HuH-7 (cell line): ENCODE data around the gene KLHL29.

Source experiments
- DNase-seq: peaks from one replicate; pipeline ENCODE4 v3.0.0; 2011; ENCODE audit warnings: low spot score

Gene KLHL29

DNA sequence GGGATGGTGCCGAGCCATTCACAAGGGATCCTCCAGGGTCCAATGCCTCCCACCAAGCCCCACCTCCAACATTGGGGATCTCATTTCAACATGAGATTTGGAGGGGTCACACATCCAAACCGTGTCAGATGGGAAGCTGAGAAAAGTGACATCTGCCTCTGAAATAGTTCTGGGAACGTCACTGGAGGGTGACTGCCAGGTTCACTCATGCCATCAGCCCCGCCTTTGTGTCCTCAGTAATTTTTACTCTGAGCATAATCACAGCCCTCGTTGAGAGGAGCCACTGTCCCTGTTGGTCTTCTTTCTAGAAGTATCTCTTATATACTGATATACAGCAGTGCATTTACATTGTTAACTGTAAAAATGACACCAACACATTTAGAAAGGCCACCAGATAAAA, 67.4 kb downstream of the KLHL29 start:
- no peak for DNase-seq

DNA sequence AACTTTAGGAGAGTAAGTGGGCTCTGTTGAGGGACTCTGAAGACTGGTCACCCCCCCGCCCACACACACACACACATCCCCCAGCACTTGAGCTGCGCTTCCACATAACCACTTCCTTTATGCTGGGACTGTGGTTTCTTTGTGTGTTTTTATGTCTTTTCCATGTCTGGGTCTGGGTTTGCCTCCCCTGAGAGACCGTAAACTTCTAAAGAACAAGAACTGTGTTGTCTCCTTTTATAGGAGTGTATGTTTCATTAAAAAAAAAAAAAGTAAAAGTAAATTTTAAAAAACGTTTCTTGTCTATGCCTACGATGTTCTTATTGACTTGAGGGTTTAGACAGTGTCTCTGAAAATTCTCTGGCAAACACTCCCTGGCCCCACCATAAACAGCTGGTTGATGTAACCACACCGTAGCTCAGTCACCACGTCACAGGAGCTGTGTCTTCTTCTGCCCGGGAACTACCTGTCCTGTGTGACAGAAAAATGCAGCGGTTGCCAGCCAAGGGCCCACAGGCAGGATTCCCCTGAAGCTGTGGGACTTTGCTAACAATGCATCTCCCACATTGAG, 68.0 kb downstream of the KLHL29 start:
- DNase-seq, result no peak

DNA sequence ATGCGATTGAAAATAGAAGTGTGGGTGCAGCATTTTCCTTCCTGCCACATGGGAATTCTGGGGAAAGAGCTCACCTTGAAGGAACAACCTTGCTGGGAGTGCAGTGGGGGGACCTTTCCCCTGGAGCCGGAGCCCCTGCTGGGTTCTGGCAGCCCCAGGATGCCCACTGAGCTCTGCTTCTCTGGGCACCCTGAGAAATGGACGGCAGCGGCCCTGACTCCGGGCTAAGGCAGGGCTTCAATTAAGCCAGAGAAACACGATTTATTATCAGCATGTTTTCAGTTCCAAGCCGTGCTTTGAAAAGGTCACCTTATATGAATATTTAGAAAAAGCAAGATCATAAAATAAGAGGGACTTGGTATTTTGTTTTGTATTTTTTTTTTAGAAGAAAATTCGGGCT, 68.5 kb downstream of the KLHL29 start:
- no peak for DNase-seq

DNA sequence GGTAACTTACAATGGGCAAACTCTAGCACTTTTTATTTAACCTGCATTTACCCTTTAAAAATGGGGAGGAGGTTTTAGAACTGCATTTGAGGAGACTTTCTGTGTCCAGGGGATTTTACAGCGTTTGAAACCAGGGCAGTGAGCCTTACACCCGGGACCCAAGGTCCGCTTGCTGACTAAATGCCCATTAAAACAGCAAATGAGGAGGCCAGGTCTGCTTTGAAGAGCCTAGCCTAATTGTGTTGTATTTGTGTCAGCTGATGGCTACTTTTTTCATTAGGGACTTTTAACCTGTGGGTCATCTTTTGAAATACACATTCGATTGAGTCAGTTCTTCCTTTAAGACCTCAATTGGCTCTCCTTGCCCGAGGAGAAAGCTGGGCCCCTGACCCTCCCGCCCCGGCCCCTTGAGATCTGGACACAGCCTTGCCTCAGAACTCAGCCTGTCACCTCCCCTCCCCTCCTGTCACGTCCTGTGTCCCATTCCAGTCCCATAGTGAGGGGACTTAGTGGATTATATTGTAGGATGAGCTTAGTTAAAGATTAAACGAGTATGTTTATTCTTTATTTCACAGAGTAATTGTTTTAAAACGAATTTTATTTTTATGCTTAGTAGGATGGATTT, 69.0 kb downstream of the KLHL29 start:
- DNase-seq, result no peak

DNA sequence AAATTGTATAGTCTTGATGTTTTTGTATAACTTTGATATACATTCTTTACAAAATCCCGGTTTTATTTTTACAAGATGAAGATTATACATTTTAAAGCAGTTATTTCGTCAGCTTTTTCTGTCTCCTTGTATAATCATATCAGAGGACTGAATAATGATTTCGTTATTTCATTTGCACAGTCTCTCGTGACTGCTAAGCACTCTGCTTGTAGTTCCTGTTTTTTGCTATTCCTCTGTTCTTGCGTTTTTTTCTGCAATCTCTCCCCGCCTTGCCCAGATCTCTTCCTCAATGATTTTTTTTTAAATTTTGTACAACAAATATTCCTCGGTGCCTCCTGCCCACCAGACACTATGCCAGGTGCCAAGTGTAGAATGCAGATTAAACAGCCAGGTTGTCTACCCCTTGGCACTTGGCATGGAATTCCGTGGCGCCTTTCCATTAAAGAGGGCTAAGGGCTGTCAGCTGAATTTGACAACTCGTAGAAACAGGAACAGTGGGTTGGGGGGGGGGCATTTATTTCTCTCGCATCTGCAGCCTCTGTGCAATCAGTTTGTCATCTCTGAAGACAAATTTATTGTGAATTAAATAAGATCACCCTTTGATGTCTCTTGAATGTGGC, 69.6 kb downstream of the KLHL29 start:
- DNase-seq, result no peak

DNA sequence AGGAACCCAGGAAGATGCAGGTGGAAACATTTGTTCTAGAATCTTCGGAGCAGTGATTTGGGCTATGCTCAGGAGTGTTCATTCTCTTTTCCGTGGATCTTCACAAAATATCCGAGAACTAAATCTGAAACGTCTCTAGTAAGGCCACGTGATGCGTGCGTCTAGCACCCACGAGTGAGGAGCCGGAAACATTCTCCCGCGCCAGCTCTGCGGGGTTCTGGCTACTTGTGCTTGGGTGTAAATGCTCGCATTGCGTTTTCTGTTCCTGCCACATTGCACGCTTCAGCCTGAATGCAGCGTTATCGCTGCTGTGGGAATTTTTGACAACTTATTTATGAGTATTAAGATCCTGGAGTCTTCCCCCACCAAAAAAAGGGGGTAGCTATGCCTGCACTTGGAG, 71.4 kb downstream of the KLHL29 start:
- no peak for DNase-seq

DNA sequence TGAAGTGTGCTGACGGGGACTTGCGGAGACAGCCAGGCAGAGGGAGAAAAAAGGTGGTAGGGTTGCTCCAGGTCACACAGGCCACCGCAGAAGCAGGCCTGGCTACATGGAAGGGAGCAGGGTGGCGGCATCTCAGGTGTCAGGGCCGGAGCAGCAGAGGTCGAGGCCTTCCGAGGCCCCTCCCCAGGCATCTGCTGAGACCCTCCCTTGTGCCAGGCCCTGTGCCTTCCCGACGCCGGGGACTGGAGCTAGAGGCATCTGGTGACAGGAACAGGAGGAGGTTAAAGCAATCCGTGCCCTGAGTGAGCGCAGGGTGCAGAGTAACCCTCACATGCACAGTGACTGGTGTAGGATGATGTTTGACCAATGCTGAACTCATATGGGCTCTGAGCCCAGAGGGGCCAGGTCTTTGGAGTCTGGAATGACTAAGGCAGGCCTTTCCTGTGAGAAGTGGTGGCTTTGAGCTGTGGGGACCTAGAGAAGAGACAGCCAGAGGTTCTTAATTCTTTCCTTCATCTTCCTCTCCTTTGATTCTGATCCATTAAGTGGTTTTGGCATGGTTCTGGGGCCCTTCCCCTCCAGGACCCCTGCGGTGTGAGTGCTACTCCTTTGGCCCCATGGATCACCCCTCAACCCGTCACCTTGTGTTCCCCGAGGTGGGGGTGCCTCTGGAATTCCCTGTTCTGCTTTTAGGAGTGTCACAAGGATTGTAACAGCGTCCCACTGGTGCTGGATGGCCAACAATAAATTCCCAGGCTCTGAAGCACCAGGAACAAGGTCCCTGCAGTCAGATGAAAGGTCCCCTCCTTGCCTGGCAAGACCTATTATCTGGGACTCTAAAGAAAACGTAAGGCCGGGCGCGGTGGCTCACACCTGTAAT, 72.1 kb downstream of the KLHL29 start:
- DNase-seq, result no peak

DNA sequence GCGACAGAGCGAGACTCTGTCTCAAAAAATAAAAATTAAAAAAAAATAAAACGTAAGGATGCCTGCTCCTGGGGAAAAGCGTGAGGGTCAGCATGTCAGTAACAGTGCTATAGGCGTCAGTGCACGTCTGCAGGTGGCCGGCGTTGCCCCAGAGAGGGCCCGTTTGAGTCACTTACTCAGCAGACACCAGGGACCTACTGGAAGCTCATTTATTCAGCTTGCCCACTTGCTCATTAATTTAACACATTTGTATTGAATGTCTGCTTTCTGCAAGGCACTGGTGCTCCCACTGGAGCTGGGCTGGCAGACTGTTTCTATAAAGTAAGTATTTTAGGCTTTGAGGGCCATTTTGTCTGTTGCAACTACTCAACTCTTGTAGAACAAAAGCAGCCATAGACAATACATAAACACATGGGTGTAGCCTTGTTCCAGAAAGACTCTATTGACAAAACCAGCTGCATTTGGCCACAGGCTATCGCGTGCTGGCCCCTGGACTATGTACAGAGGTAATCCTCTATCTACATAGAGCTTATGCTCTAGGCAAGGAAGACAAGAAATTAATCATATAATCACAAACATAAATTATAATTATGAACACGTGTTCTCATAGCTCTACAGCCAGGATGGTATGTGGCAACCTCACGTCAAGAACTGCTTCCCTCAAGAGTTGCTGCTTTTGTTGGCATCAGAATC, 73.2 kb downstream of the KLHL29 start:
- no peak for DNase-seq

DNA sequence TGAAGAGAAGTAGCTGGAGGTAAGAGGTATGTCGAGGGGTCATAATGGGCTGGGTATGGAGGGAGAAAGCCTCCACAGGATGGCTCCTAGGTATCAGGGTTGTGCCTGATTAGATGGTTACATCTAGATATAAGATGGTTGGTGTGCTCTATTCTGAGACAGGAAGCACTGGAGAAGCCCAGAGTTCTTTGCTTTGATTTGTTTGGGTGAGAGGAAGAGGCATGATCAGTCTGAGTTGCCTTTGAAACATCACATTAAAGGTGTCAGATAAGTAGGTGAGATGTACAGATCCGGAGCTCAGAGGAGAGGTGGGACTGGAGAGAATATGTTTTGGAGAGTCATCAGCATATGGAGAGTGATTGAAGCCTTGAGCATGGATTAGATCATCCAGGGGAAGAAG, 74.1 kb downstream of the KLHL29 start:
- no peak for DNase-seq

DNA sequence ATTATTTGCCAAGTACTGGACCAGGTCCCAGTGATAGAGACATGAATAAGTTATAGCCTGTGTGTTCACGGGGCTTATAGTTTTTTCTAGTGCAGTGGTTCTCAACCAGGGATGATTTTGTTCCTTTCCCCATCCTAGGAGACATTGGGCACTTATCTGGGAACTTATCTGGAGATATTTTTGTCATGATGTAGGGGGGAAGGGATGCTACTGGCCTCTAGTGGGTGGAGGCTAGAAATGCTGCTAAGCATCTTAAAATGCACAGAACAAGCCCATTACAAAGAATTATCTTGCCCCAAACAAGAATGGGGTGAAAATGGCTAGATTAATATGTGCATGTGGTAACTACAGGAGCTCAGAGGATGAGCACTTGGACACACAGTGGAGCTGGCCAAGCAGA, 75.2 kb downstream of the KLHL29 start:
- DNase-seq, result no peak

DNA sequence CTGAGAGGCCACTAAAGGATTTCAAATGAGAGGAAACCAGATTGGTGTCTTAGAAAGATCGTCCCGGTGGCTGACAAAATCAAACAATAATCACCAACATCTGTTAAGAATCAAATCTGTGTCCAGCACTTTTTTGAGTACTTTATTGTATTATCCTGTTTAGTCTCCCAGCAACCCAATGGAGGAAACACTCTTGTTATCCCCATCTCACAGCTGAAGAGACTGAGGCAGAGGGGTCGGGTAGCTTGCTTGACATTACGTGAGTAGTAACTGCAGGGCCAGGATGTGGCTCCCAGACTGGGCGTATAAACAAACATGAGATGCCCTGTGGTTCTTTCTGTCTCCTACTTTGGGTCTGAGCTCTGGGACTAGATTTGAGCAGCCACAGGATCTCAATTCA, 76.0 kb downstream of the KLHL29 start:
- no peak for DNase-seq

DNA sequence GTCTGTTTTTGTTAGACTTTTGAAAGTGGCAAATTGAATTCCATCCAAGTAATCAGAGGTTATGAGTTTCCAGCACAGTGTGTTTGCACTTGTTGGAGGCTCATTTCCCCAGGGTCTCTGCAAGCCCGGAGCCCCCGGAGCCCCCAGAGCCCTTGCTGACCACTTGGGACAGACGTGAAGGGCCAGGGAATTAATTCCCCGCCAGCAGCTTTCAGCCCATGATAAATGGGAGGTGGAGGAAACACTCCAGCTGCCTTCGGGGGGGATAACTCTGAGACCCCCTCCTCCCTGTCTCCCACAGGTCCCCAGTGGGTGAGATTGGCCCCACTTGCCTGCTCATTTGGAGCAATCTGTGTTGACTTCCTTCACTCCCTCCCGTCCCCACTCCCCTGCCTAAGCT, 79.2 kb downstream of the KLHL29 start:
- DNase-seq, result no peak

DNA sequence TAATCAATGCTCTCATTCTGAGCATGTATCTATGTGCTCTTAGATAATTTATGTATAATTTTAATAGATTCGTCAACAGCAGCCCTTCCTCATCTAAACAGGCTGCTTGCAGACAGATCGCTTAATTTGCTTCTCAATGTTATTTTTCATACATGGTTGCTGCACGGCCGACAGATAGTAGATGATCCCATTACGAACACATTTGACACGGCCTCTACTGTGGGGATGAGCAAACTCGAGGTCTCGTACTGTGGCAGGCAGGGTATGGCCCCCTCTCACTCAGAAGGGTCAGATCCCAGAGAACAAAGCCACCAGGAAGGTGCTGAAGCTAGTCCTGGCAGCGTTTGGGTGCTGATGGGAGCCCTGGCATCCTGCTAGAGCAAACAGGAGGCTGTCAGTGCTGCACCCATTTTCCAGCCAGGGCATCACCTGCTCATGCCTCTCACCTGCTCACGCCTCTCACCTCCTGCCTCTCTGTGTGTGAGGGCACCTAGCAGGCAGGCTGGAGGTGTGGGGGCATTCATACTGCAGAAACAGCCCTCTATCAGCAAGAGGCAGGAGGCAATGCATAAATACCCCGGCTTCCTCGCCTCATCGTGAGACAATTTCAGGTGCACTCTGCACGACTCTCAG, 80.0 kb downstream of the KLHL29 start:
- DNase-seq, result no peak

DNA sequence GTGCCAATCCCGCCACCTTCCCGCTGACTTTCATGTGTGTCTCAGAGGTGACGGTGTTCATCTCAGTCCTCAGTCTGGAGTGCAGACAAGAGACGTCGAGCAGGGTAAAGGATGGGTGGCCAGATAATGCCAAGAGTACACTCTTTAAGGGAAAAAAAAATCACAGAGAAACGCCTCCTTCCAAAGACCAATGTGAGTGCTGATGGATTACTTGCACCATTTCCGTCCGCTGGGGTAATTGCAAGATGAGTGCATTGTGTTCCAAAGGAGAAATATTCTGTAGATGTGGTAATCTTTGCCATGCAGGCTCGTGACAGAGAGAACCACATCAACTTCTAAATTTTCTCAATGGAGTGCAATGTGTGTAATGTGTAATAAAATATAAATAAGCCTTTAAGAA, 81.0 kb downstream of the KLHL29 start:
- no peak for DNase-seq

DNA sequence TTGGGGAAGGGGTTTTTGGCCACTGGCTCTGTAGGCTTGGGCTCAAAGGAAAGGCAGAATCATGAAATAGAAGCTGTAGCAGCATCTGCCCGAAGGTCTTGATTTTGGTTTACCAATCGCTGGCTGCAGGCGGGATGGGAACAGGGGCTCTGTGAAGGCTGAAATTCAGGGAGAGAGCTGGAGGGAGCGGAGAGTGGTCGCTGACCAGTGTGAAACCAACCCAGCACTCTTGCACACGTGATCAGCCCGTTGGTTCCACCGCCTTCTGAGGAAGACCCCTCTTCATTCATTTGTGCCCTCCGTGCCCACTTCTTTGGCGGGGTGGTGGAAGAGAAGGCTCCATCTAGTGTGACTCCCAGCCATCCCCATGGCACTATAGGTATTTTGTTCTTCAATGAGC, 82.6 kb downstream of the KLHL29 start:
- DNase-seq, result no peak

DNA sequence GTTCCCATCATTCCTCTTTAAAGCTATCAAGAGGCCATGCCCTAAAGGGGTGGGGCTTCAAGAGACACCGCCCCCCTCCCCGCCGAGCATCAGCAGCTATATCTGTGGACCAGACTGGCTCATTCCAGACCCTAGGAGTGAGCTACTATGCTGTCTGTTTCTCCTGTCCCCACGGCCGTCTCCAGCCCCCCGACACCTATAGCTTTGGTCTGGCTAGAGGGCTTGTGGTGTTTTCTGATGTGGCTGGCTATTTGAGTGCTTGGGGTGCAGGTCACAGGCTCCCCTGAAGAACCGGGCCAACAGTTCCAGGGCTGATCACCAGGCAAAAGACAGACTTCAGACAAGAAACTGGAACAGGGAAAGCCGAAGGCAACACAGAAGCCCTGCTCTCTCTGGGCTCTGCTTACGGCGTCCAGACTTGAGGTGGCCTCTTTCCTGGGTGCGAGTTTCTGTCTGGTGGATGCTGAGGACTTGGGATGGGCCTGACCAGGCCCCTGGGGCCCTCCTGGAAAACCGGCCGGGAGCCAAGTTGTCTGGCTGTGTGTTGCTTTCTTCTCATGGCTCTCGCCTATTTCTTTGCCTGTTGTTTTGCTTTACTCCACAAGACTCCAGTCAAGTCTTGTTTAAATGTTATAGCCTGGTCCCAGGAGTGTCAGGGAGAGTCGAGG, 83.6 kb downstream of the KLHL29 start:
- DNase-seq, result no peak

DNA sequence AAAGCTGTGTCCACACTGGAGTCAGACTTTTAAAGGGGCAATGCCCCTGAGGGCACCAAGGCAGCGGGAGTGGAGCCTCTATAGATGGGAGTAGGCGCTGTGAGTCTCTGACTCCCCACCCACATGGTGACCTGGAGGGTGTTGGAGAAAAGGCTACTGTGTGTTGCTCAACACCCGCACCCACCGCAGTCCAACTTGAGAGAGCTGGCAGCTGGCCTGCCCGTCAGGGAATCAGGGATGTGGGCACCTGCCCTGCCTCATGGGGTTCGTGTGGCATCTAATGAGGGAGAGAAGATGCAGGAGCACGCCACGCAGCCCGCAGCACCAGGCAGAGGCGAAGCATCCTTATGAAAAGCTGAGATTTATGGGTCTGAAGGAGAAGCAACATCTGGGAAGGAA, 84.2 kb downstream of the KLHL29 start:
- no peak for DNase-seq

DNA sequence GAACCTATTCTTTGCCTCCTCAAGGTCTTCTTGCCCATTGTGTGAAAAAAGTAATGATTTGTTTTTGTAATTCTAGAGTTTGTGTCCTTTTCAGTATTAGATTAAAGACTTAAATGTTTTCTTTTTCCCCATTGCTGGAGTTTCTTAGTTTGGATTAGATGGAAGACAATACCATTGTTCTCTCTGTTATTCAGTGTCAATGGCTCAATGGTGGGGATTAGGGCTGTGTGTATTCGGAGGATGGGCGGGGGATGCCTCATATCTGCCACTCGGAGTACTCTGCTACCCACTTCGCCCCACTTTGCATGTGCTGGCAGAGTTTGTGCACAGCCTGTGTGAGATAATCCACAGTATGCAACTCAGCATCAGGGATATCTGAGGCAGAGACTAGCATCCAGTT, 90.1 kb downstream of the KLHL29 start:
- DNase-seq, result no peak

DNA sequence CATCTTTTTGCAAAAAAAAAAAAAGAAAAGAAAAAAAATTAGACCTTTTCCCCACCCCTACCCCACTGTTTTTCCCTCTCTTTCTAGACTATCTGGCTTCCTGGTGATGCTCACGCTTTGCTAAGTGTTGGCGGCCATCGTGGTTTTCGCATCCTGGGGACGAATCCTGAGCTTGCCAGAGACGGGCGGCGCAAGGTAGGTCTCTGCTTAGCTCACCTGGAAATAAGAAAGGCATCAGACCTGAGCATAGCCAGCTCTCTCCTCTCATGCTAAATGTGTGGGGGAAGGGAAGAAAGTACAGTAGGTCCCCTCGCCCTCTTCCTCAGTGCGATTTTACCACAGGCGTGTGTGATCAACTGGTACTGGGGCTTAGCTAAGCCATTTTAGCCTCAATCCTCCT, 90.5 kb downstream of the KLHL29 start:
- no peak for DNase-seq

DNA sequence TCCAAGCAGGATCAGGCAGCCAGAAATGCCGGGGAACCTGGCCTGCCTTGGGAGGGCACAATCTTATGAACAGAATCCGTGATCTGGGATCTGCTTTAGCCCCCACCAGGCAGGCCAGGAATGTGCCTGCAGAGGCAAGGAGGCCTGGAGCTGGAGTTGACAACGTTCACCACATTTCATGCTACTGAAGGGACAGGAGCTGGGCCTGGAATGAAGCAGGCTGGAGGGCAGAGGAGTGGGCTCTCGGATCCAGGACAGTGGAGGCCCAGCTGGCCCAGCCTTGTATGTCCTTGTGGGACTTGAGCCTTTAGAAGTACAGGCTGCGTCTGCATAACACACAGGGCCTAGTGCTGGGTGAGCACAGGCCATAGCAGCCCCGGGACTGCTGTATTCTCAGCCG, 91.8 kb downstream of the KLHL29 start:
- DNase-seq, result no peak

DNA sequence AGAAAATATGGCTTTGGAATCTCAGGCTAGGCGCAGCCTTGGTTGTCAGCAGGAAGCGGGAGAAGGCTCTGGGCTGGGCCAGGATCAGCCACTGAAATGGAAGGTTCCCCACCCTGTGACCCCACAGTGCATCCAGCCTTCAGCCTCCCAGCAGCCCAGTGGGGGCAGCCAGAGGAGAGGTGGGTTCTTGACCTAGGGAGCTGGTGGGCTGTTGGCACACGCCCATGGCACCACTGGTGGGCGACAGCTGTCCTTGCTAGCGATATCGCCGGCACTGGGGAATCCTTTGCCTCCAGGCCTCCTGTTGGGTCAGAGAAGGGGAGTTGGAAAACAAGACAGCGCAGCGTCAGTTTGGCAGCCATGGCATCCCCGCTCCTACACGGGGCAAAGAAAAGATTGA, 92.4 kb downstream of the KLHL29 start:
- no peak for DNase-seq
